HCT116 (cell line): Measurements from ENCODE around the gene TBC1D8. TPM values are rescaled to one million over a fixed set of nuclear protein-coding genes. Genes with fewer than 3 reads are reported as not detected.

Source experiments
- ATAC-seq: fragments of 200-7000 bp; cut with Tn5 transposase; 2 replicates; pipeline ENCODE4 v1.9.1; 2020; ENCODE audit warnings: mild to moderate bottlenecking, moderate library complexity
- BruUV-seq: library from RNA; stranded (reverse); fragments of 400-500 nt; replicated peaks from 2 replicates; lab custom pipeline; 2021; lab: Mats Ljungman, UMichigan
- CTCF ChIA-PET: fragments of 300-600 bp; sonication (Branson Sonifier 250); formaldehyde crosslinking; loops from one replicate; lab custom pipeline; 2021; ENCODE audit warnings: antibody characterized with exemption; lab: Charles Lee
- POLR2A ChIA-PET: fragments of 300-600, 350-600 bp; sonication (Branson Sonifier 250); formaldehyde crosslinking; loops from one replicate; lab custom pipeline; 2021; ENCODE audit warnings: antibody characterized with exemption; lab: Charles Lee
- RAD21 ChIA-PET, 2 experiments: fragments of 300-600 bp; sonication (Branson Sonifier 250); formaldehyde crosslinking; loops; one replicate each; lab custom pipeline; 2023; ENCODE audit warnings: low total read pairs in 2 of 2; ENCODE audit not compliant: uncharacterized antibody in 2 of 2, unreplicated experiment in 2 of 2, low non-redundant PET in 1 of 2; lab: Charles Lee
- DNase-seq: peaks from one replicate; pipeline ENCODE4 v3.0.0-alpha.2; 2010; ENCODE audit warnings: low read depth, low spot score
- H2AFZ ChIP-seq: fragments of 200-600 bp; shearing (Covaris generic), sonication (generic); 2 replicates; pipeline ENCODE4 v1.6.1; 2017; ENCODE audit warnings: low read depth, mixed run types, mixed read lengths, antibody characterized with exemption, low read length; ENCODE audit not compliant: poor library complexity, severe bottlenecking
- H3K27ac ChIP-seq: 2 replicates; pipeline ENCODE4 v1.5.1; 2012; ENCODE audit warnings: low read depth, low read length
- H3K27me3 ChIP-seq: fragments of 200-600 bp; sonication (generic); 2 replicates; pipeline ENCODE4 v1.6.1; 2016; ENCODE audit warnings: mixed run types, low read length, mixed read lengths; ENCODE audit not compliant: insufficient read depth
- H3K36me3 ChIP-seq, 2 experiments: fragments of 200-500 bp in 1 of 2; fragments of 200-600 bp in 1 of 2; sonication (Bioruptor generic) in 1 of 2; sonication (generic) in 1 of 2; 2 replicates each; pipeline versions ENCODE4 v1.5.1 to v1.6.1; 2014 to 2016; ENCODE audit warnings: low read length in 2 of 2, inconsistent platforms in 1 of 2, mixed read lengths in 1 of 2, mixed run types in 1 of 2; ENCODE audit not compliant: insufficient read depth in 2 of 2, control insufficient read depth in 1 of 2
- H3K4me1 ChIP-seq, 2 experiments: fragments of 200-600 bp in 1 of 2; sonication (generic) in 1 of 2; 2 replicates each; pipeline versions ENCODE4 v1.5.1 to v1.6.1; 2012 to 2017; ENCODE audit warnings: low read length in 2 of 2, inconsistent platforms in 1 of 2, mild to moderate bottlenecking in 1 of 2, mixed read lengths in 1 of 2, mixed run types in 1 of 2, moderate library complexity in 1 of 2; ENCODE audit not compliant: insufficient read depth in 2 of 2, control insufficient read depth in 1 of 2
- H3K4me2 ChIP-seq: fragments of 200-600 bp; sonication (generic); 2 replicates; pipeline ENCODE4 v1.6.1; 2017; ENCODE audit warnings: mixed run types, low read length, mixed read lengths
- H3K4me3 ChIP-seq, 2 experiments: fragments of 200-600 bp in 1 of 2; sonication (generic) in 1 of 2; replicated peaks in 1 of 2; 2 replicates each; pipeline ENCODE4 v1.5.1; 2011 to 2016; ENCODE audit warnings: low read length in 2 of 2, control low read depth in 1 of 2, low read depth in 1 of 2, mild to moderate bottlenecking in 1 of 2, mixed read lengths in 1 of 2, mixed run types in 1 of 2
- H3K79me2 ChIP-seq: fragments of 200-600 bp; sonication (generic); 2 replicates; pipeline ENCODE4 v1.6.1; 2017; ENCODE audit warnings: mild to moderate bottlenecking, mixed run types, low read length, moderate library complexity, mixed read lengths; ENCODE audit not compliant: insufficient read depth
- H3K9ac ChIP-seq: fragments of 200-600 bp; sonication (generic); 2 replicates; pipeline ENCODE4 v1.6.1; 2016; ENCODE audit warnings: low read length, mixed read lengths
- H3K9me2 ChIP-seq: fragments of 200-600 bp; sonication (generic), shearing (Covaris generic); 2 replicates; pipeline ENCODE4 v1.6.1; 2017; ENCODE audit warnings: mixed run types, mild to moderate bottlenecking, moderate library complexity; ENCODE audit not compliant: insufficient read depth
- H3K9me3 ChIP-seq, 2 experiments: fragments of 200-500 bp in 1 of 2; fragments of 200-600 bp in 1 of 2; sonication (Bioruptor generic) in 1 of 2; sonication (generic) in 1 of 2; 2 replicates each; pipeline ENCODE4 v1.6.1; 2014 to 2017; ENCODE audit warnings: low read length in 2 of 2, mixed read lengths in 2 of 2, inconsistent platforms in 1 of 2, low read depth in 1 of 2, mild to moderate bottlenecking in 1 of 2, mixed run types in 1 of 2, moderate library complexity in 1 of 2; ENCODE audit not compliant: control insufficient read depth in 1 of 2, insufficient read depth in 1 of 2
- H4K20me1 ChIP-seq: fragments of 200-600 bp; sonication (generic), shearing (Covaris generic); 2 replicates; pipeline ENCODE4 v1.6.1; 2017; ENCODE audit warnings: mixed run types, mild to moderate bottlenecking, moderate library complexity; ENCODE audit not compliant: insufficient read depth
- JUND ChIP-seq: IDR thresholded peaks from 2 replicates; pipeline ENCODE4 v1.6.1; 2012
- POLR2A ChIP-seq: IDR thresholded peaks from 2 replicates; pipeline ENCODE4 v1.7.0; 2011; ENCODE audit warnings: borderline replicate concordance; ENCODE audit not compliant: insufficient read depth, insufficient read length; ENCODE audit errors: extremely low read depth
- POLR2AphosphoS5 ChIP-seq: IDR thresholded peaks from 2 replicates; pipeline ENCODE4 v1.6.1; 2011; ENCODE audit warnings: mild to moderate bottlenecking, low read depth, low read length, moderate library complexity
- SP1 ChIP-seq: IDR thresholded peaks from 2 replicates; pipeline ENCODE4 v1.6.1; 2012; ENCODE audit warnings: low read depth
- SRF ChIP-seq: IDR thresholded peaks from 2 replicates; pipeline ENCODE4 v1.6.1; 2012; ENCODE audit warnings: low read depth
- YY1 ChIP-seq: IDR thresholded peaks from 2 replicates; pipeline ENCODE4 v1.6.1; 2011; ENCODE audit warnings: low read length, low read depth, moderate library complexity, mild to moderate bottlenecking; ENCODE audit not compliant: insufficient replicate concordance; ENCODE audit errors: extremely low read depth
- ZNF274 ChIP-seq: fragments of 200-500 bp; sonication (Bioruptor generic); IDR thresholded peaks from 2 replicates; pipeline ENCODE4 v1.6.1; 2014; ENCODE audit warnings: mild to moderate bottlenecking, low read depth, low read length, inconsistent platforms
- intact Hi-C: fragments of 100-400 bp; cut with micrococcal nuclease; formaldehyde crosslinking; loops from 2 replicates; pipeline ENCODE4 v1.10.0; 2022
- total RNA-seq: library from RNA; stranded (reverse); gene quantifications from one replicate; pipeline ENCODE4 v1.2.1, GENCODE V29; 2021; ENCODE audit not compliant: unreplicated experiment

The TBC1D8 gene
- total RNA-seq, 1 experiment from 2014 or later, result 44.0 TPM

DNA sequence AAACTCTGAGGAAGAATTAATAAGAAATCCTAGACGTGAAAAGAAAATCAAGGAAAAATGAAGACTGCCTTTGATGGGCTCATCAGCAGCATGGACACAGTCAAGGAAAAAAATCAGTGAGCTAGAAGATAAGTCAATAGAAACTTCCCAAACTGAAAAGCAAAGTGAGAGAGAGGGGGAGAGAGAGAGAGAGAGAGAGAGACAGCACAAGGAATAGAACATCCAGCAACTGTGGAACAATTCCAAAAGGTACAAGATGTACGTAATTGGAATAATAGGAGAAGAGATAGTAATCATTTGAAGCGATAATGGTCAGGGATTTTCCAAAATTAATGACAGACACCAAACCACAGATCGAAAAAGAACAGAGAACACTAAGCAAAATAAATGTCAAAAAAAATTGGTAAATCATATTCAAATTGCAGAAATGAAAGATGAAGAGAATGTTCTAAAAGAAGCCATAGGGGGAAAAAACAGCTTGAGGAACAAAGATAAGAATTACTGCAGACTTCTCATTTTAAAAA is 54.5 kb downstream of the TBC1D8 start:
- Histone ChIP-seq H3K4me3 (no peak overlapping the region), H3K79me2 (peaks cover 69% of the 10 kb centered on the region), H3K27me3 (no peaks in the 10 kb centered on the region), H3K4me2 (no peak overlapping the region), H2AFZ (no peak overlapping the region), H3K27ac (no peak overlapping the region), H3K9me3 (no peaks in the 10 kb centered on the region), H3K9me2 (no peaks in the 10 kb centered on the region), H3K9ac (no peak overlapping the region), H3K36me3 (no peaks in the 10 kb centered on the region), H3K4me1 (no peaks in the 10 kb centered on the region; a peak in 1 of 4 replicates), H4K20me1 (no peaks in the 10 kb centered on the region; the same call in 1 of the 2 replicates)
- CTCF ChIA-PET, result no interaction called here
- intact Hi-C loops, result no loop called here
- BruUV-seq, result no TSS peak
- ATAC-seq, result no peak
- RAD21 ChIA-PET, result no interaction called here
- POLR2A ChIA-PET, result no interaction called here
- no peak for DNase-seq
- TF ChIP-seq ZNF274, result no peak

DNA sequence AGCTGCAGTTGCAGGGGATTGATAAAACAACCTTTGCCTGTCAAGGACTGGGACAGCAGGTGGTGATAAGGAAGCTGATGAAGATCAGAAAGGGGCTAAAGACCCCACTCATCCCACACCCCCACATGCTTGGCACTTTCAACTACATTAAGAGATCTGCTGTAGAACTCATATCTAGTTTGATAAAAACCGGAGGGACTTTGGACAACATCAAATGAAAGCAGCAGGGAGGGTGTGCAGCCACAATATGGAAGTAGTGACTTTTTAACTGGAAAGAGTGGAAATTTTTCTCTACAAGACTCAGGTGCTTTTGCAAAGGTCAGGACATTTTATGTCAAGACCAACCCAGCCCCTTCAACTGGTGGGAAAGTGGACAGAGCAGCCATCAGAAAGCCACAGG is 56.8 kb downstream of the TBC1D8 start:
- peaks cover 58% of the 10 kb centered on the region for H3K79me2 ChIP-seq
- H3K4me1 ChIP-seq, result no peaks in the 10 kb centered on the region; a peak in 1 of 4 replicates
- intact Hi-C loops, result no loop called here
- TF ChIP-seq SRF (no peak), YY1 (no peak), POLR2AphosphoS5 (no peak), POLR2A (no peak), JUND (no peak), SP1 (no peak)
- H3K9me2 ChIP-seq, result no peaks in the 10 kb centered on the region
- ChIA-PET RAD21 (no interaction called here), CTCF (no interaction called here), POLR2A (interaction anchor here (0.8 kb wide), 1 partner anchor 30 kb away, joined by 3 read pairs; no protein-coding TSS in a partner anchor)
- H3K27ac ChIP-seq, result no peak overlapping the region
- no peak overlapping the region for H3K9ac ChIP-seq
- H3K27me3 ChIP-seq, result no peaks in the 10 kb centered on the region
- ATAC-seq, result no peak
- H2AFZ ChIP-seq, result no peak overlapping the region
- no peaks in the 10 kb centered on the region for H3K9me3 ChIP-seq
- no peak overlapping the region for H3K4me2 ChIP-seq
- no peaks in the 10 kb centered on the region; the same call in 1 of the 2 replicates for H4K20me1 ChIP-seq
- H3K4me3 ChIP-seq, result no peak overlapping the region
- no peaks in the 10 kb centered on the region for H3K36me3 ChIP-seq
- BruUV-seq, result no TSS peak
- no peak for DNase-seq
